Activated CD4-positive, alpha-beta T cell treated with anti-CD3 and anti-CD28 coated beads for 48 hours (primary cell): ENCODE results near the gene CAMTA1.
"Not testable (repeated sequence)": the region's sequence is repeated elsewhere in the genome, so short reads cannot be mapped to it uniquely, and the experiment has no call there.

Source experiments
- DNase-seq: peaks from one replicate; pipeline ENCODE4 v3.0.0-alpha.2; 2020

The CAMTA1 gene

GRCh38 chr1:7681401-7681800 lies 896.1 kb downstream of the CAMTA1 start:
- DNase-seq: no peak

- no peak for DNase-seq
These were observed 898.3 kb downstream of the CAMTA1 start for GRCh38 chr1:7683521-7683920.

DNA sequence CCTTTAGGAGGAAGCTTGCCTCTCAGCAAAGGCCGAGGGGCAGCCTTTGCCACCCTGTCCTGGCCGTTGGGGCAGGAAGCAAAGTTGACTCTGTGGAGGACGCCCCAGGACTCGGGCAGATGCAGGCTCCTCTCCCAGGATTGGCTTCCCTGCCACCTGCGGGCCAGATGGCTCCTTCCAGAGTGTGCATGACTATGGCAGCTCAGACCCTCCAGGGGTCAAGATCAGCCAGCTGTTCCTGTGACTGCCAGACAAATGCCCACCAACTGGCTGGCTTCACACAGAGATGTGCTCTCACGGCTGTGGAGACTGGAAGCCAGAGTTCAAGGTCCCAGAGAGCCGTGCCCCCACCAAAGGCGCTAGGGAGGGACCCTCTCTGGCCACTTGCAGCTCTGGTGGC lies 898.9 kb downstream of the CAMTA1 start:
- DNase-seq: no peak

DNA sequence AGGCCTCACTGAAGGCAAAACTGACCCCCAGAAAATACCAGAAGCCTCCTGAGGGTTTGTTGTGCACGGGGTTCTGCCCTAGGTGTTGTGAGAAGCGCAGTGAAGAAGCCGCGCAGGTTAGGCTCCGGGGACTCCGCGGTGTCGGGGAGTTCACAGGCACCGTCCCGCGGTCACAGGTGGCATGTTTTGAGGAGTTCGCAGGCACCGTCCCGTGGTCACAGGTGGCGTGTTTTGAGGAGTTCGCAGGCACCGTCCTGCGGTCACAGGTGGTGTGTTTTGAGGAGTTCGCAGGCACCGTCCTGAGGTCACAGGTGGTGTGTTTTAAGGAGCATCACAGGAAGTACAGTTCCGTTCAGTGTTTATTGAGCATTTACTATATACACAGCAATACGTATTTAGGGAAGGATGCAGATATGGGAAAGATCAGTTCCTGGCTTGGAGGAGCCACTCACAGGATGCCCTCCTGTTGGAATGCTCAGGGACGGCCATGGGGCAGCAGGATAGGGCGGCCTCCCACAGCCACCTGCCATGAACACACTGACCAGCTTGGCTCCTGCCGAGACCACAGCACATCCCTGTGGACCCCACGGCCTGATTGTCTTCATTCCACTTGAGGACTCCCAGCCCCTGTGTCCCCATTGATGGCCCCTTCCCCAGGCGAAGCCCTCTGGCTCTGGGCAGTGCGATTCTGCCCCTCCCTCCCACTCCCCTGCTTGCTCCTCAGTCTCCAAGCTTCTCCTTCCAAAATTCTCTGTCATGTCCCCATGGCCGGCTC lies 899.8 kb downstream of the CAMTA1 start:
- DNase-seq: no peak

- no peak for DNase-seq
These were observed 901.1 kb downstream of the CAMTA1 start for GRCh38 chr1:7686301-7686850.

DNA sequence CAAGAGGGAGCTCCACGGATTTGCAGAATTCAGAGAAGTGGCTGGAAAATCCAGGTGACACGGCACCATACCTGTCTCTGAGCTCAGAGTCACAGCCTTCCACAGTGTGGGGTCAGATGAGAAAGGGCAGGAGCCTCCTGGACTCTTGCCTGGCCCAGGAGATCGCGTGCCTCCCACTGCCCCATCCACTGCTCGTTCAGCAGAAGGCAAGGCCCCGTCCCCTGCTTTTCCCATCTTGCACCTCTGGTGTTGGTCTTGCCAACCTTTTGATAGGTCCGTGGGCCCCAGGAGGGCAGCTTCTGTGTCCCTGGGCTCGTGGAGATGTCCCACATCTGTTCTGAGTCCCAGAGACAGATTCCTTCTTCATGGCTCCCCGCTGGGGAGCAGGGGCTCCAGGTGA lies 902.2 kb downstream of the CAMTA1 start:
- DNase-seq: no peak

DNA sequence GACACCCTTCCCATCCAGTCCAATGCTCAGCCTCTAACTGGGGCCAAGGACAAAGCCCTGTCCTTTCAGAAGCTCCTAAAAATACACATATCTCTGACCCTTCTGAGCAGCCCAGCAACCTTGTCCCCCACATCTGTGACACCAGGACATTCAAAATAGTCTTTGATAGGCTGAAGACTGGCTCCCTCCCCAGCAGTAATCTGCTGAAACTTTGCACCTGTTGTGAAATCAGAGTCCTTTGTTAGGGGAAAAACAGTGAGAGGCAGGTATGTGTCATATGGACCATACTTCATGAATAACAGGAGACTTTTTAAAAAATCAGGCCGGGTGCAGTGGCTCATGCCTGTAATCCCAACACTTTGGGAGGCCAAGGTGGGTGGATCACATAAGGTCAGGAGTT lies 903.4 kb downstream of the CAMTA1 start:
- DNase-seq: no peak

DNA sequence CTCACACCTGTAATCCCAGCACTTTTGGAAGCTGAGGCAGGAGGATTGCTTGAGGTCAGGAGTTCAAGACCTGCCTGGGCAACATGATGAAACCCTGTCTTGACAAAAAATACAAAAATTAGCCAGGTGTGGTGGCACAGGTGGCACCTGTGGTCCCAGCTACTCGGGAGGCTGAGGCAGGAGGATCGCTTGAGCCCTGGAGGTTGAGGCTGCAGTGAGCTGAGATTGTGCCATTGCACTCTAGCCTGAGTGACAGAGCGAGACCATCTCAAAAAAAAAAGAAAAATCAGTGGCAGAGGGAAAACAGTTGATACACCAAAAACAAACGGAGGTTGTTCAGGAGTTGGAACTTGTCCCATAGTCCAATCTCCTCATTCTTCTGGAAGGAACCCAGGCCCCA lies 904.1 kb downstream of the CAMTA1 start:
- DNase-seq: not testable (repeated sequence)

- no peak for DNase-seq
These were observed 904.8 kb downstream of the CAMTA1 start for GRCh38 chr1:7690076-7690475.

DNA sequence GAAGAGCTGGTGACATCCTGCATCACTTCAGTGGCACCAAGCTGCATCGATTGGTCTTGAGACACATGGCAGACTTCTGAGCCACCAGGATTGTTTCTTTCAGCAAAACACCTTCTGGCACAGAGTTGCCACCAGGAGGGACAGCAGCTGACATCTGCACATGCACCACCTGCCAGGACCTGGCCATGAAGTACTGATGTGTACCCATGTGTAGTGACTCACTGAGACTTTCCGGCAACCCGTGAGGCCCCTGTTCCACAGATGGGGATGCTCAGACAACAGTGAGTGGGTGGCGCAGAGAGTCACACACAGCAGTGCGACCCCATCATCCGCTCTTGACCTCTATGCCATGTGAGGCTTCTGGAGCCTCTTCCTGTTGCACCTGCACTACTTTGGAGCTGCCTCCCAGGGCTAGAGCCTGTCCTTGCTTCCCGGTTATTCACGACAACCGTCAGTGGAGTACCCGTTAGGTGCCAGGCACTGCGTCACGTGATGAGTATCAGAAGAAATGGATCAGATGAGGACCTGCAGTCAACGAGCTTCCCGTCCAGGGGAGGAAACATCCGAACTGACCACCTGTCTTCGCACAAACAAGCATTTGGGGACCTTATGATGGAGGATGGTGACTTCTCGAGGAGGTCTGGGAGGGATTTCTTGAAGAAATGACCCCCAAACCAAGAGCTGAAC lies 905.4 kb downstream of the CAMTA1 start:
- no peak for DNase-seq

DNA sequence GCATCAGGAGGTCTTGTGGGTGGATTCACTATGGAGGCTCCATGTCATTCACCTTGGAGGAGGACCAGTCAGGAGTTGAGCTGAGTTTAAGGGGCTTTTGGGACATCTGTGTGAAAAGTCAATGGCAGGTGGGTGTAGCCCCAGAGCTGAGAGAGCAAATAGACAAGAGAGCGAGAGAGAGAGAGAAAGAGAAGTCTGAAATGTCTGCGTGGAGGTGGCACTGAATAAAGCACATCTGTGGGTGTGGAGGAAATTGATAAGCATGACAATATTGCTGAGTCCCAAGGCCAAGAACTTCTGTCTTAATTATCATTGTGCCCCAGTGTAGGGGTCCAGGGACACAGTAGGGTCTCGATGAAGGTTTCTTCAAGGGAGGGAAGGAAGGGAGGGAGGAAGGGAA lies 906.3 kb downstream of the CAMTA1 start:
- DNase-seq: no peak

DNA sequence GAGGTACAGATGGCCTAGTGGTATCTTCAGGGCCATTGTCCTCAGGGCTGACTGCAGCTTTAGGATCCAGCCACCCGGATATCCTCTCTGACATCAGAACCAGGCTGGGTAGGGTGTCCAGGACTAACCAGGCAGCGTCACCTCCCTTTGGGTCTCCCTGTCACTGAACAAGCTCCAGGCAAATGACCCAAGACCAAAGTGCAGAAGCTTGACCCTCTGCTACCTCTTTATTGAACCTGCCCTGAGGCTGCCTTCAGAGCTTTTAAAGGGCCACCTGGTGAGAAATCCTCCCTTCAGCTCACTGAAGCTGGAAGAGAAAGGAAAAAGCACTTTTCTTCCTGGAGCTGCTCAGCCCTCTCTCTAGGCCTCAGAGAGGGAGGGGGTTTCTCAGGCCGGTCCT lies 906.8 kb downstream of the CAMTA1 start:
- DNase-seq: no peak

GRCh38 chr1:7693037-7693436 lies 907.8 kb downstream of the CAMTA1 start:
- not testable (repeated sequence) for DNase-seq

- no peak for DNase-seq
These were observed 908.4 kb downstream of the CAMTA1 start for GRCh38 chr1:7693662-7694061.

- no peak for DNase-seq
These were observed 909.6 kb downstream of the CAMTA1 start for GRCh38 chr1:7694600-7695496.

DNA sequence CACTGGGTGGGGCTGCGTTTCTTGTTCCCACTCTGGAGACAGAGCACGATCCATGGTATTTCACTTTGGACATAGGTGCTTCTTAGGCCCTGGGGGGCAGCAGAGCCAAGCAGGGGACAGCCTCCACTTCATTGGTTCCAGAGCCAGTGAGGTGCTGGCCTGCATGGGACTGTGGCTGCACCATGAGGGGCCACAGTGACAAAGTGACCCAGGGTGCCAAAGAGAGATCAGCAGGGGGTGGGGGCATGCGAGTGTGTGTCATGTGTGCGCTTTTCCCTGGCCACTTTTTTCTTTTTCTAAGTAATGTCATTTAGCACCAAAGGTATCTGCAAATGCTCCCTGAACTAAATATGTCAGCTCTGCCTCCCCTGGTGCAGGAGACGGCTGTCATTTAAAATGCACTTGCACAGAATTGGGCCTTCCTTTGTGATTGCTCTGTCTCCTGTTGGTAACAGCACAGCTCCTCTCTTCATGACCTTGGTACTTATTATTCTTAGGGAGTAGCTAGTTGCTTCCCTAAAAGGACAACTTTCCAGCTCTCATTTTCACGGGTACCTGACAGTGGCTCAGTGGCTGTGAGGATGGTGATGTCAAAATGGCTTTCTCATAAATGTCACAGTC lies 910.4 kb downstream of the CAMTA1 start:
- no peak for DNase-seq

- DNase-seq: no peak
These were observed 913.4 kb downstream of the CAMTA1 start for GRCh38 chr1:7698641-7699040.

DNA sequence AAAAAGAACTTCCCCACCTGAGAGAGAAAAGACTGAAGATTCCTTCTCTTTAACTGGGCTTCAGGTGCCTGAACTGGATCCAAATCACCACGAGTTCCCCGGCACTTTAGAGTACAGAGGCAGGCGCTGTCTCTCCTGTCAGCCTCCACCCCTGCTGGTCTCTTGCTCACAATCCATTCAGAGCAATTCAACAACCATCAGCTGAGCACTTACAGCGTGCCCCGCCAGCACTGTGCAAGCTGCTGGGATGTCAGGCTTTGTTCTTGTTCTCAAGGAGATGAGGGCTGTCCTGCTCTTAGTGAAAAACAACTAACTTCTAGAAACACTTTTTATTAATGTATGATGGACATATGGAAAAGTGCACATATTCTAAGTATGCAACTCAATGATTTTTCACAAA lies 917.1 kb downstream of the CAMTA1 start:
- DNase-seq: no peak

DNA sequence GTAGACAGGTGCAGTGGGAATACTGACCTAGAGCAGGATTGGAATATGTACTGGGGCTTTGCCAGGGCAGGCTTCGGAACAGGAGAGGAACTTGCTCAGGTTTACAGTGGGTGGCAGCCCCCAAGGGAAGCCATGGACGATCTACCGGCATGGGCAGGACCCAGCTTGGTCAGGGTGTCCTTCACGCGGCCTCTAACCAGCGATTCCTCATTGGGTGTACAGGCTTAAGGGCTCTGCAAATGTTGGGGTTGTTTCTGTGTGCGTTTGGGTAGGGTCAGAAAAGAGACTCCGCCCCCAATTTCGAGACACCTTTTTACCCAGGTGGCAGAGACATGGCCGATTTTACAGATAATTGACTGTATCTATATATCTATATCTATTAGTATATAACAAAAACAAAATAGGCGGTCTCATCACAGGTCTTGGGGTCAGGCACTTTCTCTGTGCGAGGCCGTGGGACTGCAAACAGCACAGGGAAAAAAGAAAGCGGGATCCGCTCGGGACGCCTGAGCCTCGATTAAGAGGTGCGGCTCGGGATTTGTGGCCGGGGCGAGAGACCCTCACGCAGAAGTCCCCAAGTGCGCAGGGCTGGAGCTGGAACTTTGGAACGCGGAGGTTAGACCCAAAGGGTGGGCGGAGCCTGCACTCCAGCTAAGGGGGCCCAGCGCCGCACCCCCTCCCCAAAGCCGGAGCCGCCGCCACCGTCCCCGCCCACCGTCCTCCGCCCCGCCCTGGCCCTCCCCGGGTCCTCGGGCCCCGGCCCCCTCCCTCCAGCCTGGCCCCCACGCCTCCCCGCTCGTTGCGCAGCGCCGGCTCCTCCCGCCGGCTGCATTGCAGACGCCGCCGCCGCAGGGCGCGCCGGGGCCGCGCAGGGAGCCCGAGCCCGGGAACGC lies 918.3 kb downstream of the CAMTA1 start:
- DNase-seq: no peak

- peak; percentile 93 for DNase-seq
These were observed 919.2 kb downstream of the CAMTA1 start for GRCh38 chr1:7704214-7705047.
